Fibroblast of villous mesenchyme (primary cell): ENCODE data around the gene TCF12. TPM values are rescaled to one million over a fixed set of nuclear protein-coding genes. Genes with fewer than 3 reads are reported as not detected.

Source experiments
- DNase-seq: peaks from one replicate; pipeline ENCODE4 v3.0.0-alpha.2; 2010; ENCODE audit warnings: low read depth
- H3K4me3 ChIP-seq: 2 replicates; pipeline ENCODE4 v1.5.1; 2011; ENCODE audit warnings: low read depth, mild to moderate bottlenecking, low read length
- total RNA-seq: library from RNA; depleted of rRNA; stranded (reverse); fragments of >200 nt; gene quantifications from 2 replicates; pipeline ENCODE4 v1.2.3, GENCODE V29; 2012
- TF ChIP-seq, protein P1 (sequence below): IDR thresholded peaks from 2 replicates; pipeline ENCODE4 v1.5.1; 2012; ENCODE audit warnings: low read depth, mild to moderate bottlenecking, low read length; ENCODE audit not compliant: insufficient read depth

Gene TCF12
- total RNA-seq, 1 donor = 110 TPM

DNA sequence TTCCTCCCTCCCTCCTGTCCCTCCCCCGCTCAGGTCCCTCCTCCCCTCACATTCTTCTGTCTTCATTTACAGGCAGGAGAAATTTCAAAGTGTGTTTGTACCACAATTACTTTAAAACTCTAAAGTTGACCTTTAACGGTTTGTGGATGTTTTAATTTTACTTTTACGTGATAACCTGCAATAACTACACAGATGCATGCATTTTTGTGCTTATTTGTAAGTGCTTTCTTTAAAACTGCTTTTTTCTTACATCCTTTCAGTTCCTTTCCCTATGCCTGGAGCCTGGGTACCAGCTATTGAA is 406.1 kb downstream of the TCF12 start:
- TF ChIP-seq, protein P1, sequence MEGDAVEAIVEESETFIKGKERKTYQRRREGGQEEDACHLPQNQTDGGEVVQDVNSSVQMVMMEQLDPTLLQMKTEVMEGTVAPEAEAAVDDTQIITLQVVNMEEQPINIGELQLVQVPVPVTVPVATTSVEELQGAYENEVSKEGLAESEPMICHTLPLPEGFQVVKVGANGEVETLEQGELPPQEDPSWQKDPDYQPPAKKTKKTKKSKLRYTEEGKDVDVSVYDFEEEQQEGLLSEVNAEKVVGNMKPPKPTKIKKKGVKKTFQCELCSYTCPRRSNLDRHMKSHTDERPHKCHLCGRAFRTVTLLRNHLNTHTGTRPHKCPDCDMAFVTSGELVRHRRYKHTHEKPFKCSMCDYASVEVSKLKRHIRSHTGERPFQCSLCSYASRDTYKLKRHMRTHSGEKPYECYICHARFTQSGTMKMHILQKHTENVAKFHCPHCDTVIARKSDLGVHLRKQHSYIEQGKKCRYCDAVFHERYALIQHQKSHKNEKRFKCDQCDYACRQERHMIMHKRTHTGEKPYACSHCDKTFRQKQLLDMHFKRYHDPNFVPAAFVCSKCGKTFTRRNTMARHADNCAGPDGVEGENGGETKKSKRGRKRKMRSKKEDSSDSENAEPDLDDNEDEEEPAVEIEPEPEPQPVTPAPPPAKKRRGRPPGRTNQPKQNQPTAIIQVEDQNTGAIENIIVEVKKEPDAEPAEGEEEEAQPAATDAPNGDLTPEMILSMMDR = no peak
- DNase-seq = no peak
- H3K4me3 ChIP-seq = no peak overlapping the region

DNA sequence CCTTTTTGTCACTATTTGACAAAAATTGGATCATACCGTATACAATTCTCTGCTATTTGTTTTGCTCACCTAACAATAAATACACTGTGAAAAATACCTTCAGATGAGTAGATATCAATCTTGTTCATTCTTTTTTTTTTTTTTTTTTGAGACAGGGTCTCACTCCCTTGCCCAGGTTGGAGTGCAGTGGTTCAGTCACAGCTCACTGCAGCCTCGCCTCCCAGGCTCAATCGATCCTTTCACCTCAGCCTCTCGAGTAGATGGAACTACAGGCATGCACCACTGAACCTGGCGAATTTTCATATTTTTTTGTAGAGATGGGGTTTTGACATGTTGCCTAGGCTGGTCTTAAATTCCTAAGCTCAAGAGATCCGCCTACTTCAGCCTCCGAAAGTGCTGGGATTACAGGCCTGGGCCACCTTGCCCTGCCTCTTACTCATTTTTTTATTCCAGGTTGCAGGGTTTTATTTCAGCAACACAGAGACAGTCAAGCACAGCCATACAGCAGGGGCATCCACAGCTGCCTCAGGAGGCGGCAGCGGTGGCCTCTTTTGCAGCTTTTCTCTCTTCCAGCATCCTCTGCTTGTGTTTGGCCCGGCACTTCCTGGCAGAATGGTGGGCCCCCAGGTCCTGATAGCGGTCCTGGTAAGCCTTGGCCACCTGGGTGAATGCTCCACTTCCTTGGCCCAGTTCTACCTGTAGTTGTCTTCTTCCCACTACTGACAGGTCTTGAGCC is 406.7 kb downstream of the TCF12 start:
- TF ChIP-seq, protein P1 = no peak
- DNase-seq = no peak

DNA sequence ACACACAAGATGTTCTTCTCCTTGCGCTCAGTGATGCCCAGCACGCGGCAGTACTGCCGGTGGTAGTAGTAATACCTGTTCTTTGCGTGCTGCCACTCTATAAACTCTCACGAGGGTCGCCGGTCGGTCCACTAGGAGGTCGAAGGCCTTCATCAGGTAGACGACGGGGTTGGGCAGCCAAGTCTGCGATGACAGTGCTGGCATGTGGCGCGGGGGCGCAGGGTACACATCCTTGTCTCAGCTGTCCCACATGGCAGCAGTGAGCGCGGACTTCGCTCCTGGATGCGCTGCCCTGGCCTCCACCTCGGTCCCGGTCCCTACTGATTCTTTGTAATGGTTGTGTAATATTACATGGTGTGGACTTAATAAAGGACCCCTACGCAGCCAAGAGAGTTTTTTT is 407.8 kb downstream of the TCF12 start:
- DNase-seq = no peak
- TF ChIP-seq, protein P1 = no peak
- H3K4me3 ChIP-seq = no peak overlapping the region

More for the DNA sequence above, 406.7 kb downstream of the TCF12 start:
- no peak overlapping the region for H3K4me3 ChIP-seq

DNA sequence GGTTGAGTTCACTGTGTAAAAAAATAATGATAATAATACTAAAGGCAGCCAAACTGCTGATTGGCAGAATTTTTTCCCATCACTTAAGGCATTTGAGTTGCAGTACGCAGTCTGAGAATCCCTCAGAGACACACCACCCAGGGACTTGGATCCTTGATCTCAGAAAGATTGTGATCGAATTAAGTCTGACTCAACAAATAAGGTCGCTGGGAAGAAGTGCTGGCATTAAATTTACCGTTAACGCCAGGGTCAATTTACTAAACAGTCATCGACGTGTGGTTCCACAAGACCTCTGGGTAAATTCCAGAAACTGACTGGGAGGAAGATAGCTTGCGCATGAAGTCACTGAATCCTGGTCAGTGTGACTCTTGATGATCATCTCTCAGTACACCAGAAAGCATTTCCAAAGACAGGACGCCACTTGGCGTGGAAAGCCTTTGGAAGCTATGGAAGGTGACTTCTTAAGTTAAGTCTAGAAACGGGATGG is 409.6 kb downstream of the TCF12 start:
- DNase-seq = peak; percentile 95
- H3K4me3 ChIP-seq = no peak overlapping the region
- TF ChIP-seq, protein P1 = no peak

DNA sequence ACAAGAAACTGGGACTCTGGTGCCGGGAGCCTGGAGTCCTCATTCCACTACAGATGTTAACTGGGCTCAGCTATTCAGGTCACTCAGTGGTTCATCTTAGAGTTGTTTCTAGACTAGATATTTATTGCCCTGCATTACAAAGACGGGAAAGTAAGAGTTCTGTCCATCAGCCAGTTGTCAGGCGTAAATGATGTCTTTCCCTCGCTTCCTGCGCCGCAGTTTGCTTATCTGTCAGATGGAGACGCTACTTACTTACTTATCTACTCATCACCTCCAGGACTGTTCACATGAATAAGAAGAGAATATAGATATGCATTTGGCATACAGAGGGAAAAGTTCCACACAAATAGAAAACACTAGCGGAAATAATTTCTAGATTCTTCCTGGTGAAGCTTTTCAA is 410.0 kb downstream of the TCF12 start:
- TF ChIP-seq, protein P1 = no peak
- no peak for DNase-seq
- H3K4me3 ChIP-seq = no peak overlapping the region

DNA sequence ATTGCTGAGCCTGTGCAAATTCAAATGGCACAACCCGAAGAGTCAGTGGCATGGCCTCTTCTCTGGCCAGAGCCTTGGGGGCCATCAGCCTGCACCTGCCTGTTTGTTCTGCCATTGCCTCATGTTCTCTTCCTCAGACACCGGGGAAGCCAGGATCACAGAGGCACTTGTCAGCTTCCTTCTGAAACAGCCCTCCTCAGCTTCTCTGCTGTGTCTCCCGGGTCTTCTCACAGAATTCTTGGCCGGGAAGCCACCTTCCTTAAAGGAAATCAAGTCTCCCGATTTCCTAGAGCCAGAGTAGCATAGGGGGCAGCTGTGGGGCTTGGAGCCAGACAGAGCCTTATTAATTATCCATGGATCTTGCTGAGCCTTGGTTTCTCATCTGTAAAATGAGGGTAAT is 410.5 kb downstream of the TCF12 start:
- H3K4me3 ChIP-seq = no peak overlapping the region
- TF ChIP-seq, protein P1 = no peak
- no peak for DNase-seq
